ENCODE measurements around the gene PLAC1. TPM values are rescaled to one million over a fixed set of nuclear protein-coding genes. Genes with fewer than 3 reads are reported as not detected.

Gene PLAC1
- total and polyA plus RNA-seq, 2 of the 4 experiments (the other 2 are of a cell fraction), result 0.36 to 0.74 TPM

DNA sequence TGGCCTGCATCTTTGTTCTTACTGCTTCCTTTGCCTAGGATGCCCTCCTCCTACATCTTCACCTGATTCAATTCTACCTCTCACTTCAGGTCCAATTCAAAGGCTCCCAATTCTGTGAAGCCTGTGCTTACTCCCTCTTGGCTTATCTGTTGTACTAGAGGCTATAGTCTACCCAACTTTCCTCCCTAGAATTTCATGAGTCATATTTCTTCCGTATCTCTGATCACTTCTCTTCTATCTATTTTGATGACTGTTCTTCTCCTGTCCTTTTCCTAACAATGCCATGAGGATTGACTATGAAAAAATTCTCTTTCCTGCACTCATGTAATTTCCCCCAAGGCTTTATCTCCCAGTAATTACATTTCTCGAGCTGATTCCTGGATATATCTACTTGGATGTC, 96.3 kb downstream of the PLAC1 start:
- ATAC-seq (ENCODE audit: low read depth) (no peak), DNase-seq (no peak)
- intact Hi-C loops (cut with micrococcal nuclease) (no loop called here), dilution Hi-C loops (cut with HindIII; ENCODE audit: low sequenced_read_pairs, unreplicated experiment) (no loop called here), in situ Hi-C loops (cut with MboI; ENCODE audit: low sequenced_read_pairs) (no loop called here)
- H4K5ac ChIP-seq (ENCODE audit: low read depth, low read length), result no peak overlapping the region
- H3K79me1 ChIP-seq (ENCODE audit: low read depth in 1 of 2, low read length in 2 of 2), result no peaks in the 10 kb centered on the region
- no peaks in the 10 kb centered on the region; the same call in 1 of the 2 replicates for H4K20me1 ChIP-seq (ENCODE audit: insufficient read depth, low read length)
- no peaks in the 10 kb centered on the region for H3K9me3 ChIP-seq (ENCODE audit: control insufficient read depth, insufficient read depth, low read length)
- POLR2A ChIA-PET (ENCODE audit: unreplicated experiment), result no interaction called here
- no peak overlapping the region for H2BK15ac ChIP-seq (ENCODE audit: low read depth, low read length)
- no peak overlapping the region for H2BK120ac ChIP-seq (ENCODE audit: low read depth, low read length)
- H2AK9ac ChIP-seq (replicated peaks; ENCODE audit: low read depth, low read length, poor library complexity), result no peak overlapping the region
- no peak overlapping the region for H3K4ac ChIP-seq (ENCODE audit: low read depth, low read length)
- H4K8ac ChIP-seq (ENCODE audit: low read depth in 2 of 2, low read length in 2 of 2), result no peak overlapping the region
- H3K27ac ChIP-seq (ENCODE audit: insufficient read depth, low read length), result no peak overlapping the region
- H2AFZ ChIP-seq (replicated peaks; ENCODE audit: low read length, poor library complexity), result no peak overlapping the region
- no peak overlapping the region for H3K9ac ChIP-seq (ENCODE audit: low read depth, low read length)
- no peak overlapping the region for H3K4me2 ChIP-seq (ENCODE audit: low read depth, low read length)
- H3K4me1 ChIP-seq (ENCODE audit: control insufficient read depth, insufficient read depth, low read length), result no peaks in the 10 kb centered on the region
- no TSS peak for BruUV-seq (replicated peaks)
- 38% methylated on average over 1 of the region's 2 CpGs; no CpG with 5 or more reads in 1 of the 2 experiments for WGBS, 2 experiments (ENCODE audit: extremely low coverage in 2 of 2, insufficient read length in 1 of 2)
- no peaks in the 10 kb centered on the region for H3K9me1 ChIP-seq (ENCODE audit: insufficient read depth, low read length)
- no peak overlapping the region for H3K56ac ChIP-seq (ENCODE audit: extremely low read depth, insufficient read depth, low read length)
- H4K91ac ChIP-seq (ENCODE audit: insufficient read depth, low read depth, low read length), result no peak overlapping the region
- H2BK20ac ChIP-seq (ENCODE audit: low read depth, low read length), result no peak overlapping the region
- no peak overlapping the region for H2BK5ac ChIP-seq (ENCODE audit: low read depth, low read length, poor library complexity, severe bottlenecking)
- no peaks in the 10 kb centered on the region for H3K36me3 ChIP-seq (ENCODE audit: control insufficient read depth, insufficient read depth, low read length)
- no peak overlapping the region for H3K23ac ChIP-seq (ENCODE audit: low read depth, low read length)
- no peak overlapping the region for H3K4me3 ChIP-seq (ENCODE audit: insufficient read depth, low read depth, low read length)
- TF ChIP-seq MXI1 (IDR thresholded peaks at IDR 0.05; ENCODE audit: borderline replicate concordance, low read depth, low read length) (no peak), POLR2A (IDR thresholded peaks at IDR 0.05; ENCODE audit: low read depth, low read length) (no peak), RAD21 (IDR thresholded peaks at IDR 0.05; ENCODE audit: low read length) (no peak), CEBPB (IDR thresholded peaks at IDR 0.05; ENCODE audit: low read depth, low read length) (no peak), FOS (IDR thresholded peaks at IDR 0.05; ENCODE audit: low read depth, low read length) (no peak), RFX5 (IDR thresholded peaks at IDR 0.05; ENCODE audit: low read depth, low read length) (no peak), BHLHE40 (IDR thresholded peaks at IDR 0.05; ENCODE audit: low read depth, low read length) (no peak), CHD1 (IDR thresholded peaks at IDR 0.05; ENCODE audit: low read depth, low read length) (no peak), MAZ (IDR thresholded peaks at IDR 0.05; ENCODE audit: borderline replicate concordance, low read depth, low read length) (no peak), SMC3 (IDR thresholded peaks at IDR 0.05; ENCODE audit: low read depth, low read length) (no peak), MAFK (IDR thresholded peaks at IDR 0.05; ENCODE audit: low read depth, low read length) (no peak), RCOR1 (IDR thresholded peaks at IDR 0.05; ENCODE audit: insufficient replicate concordance, low read length) (no peak)
- TF ChIP-seq, protein P1, sequence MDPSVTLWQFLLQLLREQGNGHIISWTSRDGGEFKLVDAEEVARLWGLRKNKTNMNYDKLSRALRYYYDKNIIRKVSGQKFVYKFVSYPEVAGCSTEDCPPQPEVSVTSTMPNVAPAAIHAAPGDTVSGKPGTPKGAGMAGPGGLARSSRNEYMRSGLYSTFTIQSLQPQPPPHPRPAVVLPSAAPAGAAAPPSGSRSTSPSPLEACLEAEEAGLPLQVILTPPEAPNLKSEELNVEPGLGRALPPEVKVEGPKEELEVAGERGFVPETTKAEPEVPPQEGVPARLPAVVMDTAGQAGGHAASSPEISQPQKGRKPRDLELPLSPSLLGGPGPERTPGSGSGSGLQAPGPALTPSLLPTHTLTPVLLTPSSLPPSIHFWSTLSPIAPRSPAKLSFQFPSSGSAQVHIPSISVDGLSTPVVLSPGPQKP (IDR thresholded peaks at IDR 0.05; ENCODE audit: borderline replicate concordance, low read depth, low read length), result no peak
- TF ChIP-seq, protein P2, sequence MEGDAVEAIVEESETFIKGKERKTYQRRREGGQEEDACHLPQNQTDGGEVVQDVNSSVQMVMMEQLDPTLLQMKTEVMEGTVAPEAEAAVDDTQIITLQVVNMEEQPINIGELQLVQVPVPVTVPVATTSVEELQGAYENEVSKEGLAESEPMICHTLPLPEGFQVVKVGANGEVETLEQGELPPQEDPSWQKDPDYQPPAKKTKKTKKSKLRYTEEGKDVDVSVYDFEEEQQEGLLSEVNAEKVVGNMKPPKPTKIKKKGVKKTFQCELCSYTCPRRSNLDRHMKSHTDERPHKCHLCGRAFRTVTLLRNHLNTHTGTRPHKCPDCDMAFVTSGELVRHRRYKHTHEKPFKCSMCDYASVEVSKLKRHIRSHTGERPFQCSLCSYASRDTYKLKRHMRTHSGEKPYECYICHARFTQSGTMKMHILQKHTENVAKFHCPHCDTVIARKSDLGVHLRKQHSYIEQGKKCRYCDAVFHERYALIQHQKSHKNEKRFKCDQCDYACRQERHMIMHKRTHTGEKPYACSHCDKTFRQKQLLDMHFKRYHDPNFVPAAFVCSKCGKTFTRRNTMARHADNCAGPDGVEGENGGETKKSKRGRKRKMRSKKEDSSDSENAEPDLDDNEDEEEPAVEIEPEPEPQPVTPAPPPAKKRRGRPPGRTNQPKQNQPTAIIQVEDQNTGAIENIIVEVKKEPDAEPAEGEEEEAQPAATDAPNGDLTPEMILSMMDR (conservative IDR thresholded peaks at IDR 0.05; ENCODE audit: low read depth, low read length), result no peak
- TF ChIP-seq, protein P3, sequence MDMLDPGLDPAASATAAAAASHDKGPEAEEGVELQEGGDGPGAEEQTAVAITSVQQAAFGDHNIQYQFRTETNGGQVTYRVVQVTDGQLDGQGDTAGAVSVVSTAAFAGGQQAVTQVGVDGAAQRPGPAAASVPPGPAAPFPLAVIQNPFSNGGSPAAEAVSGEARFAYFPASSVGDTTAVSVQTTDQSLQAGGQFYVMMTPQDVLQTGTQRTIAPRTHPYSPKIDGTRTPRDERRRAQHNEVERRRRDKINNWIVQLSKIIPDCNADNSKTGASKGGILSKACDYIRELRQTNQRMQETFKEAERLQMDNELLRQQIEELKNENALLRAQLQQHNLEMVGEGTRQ (IDR thresholded peaks at IDR 0.05; ENCODE audit: low read depth, low read length), result no peak
- 0 out of 2 replicates have a peak, but pooled peaks cover 1% of the 10 kb centered on the region for H3K27me3 ChIP-seq (ENCODE audit: control insufficient read depth, insufficient read depth, low read length)
- CTCF ChIA-PET, result no interaction called here
- no peak overlapping the region for H3K18ac ChIP-seq (ENCODE audit: low read depth, low read length)
- no peak overlapping the region for H2AK5ac ChIP-seq (ENCODE audit: low read depth, low read length)
- H3K14ac ChIP-seq (replicated peaks; ENCODE audit: low read depth, low read length), result no peak overlapping the region

Data from IMR-90 (cell line).